ENCODE results near the gene CDIP1. TPM values are rescaled to one million over a fixed set of nuclear protein-coding genes. Genes with fewer than 3 reads are reported as not detected.

The CDIP1 gene
- total RNA-seq, 1 donor from 2014 or later: 36.4 TPM

- TF ChIP-seq CTCF (IDR thresholded peaks at IDR 0.05): no peak
- peaks cover 7% of the 10 kb centered on the region for H3K4me1 Mint-ChIP-seq (ENCODE audit: low read depth)
- no peak overlapping the region for H3K27ac Mint-ChIP-seq (ENCODE audit: unreplicated experiment)
- H3K27me3 Mint-ChIP-seq (ENCODE audit: low read depth): no peaks in the 10 kb centered on the region
- no peak for DNase-seq (ENCODE audit: low spot score)
- H3K9me3 Mint-ChIP-seq (ENCODE audit: low read depth): no peaks in the 10 kb centered on the region
- H3K36me3 Mint-ChIP-seq (ENCODE audit: low read depth): peaks cover 23% of the 10 kb centered on the region
- H3K4me3 Mint-ChIP-seq (ENCODE audit: unreplicated experiment): no peak overlapping the region
Observed at GRCh38 chr16:4510131-4510530, 28.4 kb downstream of the CDIP1 start.

- H3K36me3 Mint-ChIP-seq (ENCODE audit: low read depth): peaks cover 23% of the 10 kb centered on the region
- H3K27ac Mint-ChIP-seq (ENCODE audit: unreplicated experiment): no peak overlapping the region
Observed at GRCh38 chr16:4509420-4509819, 29.2 kb downstream of the CDIP1 start.

GRCh38 chr16:4508806-4509205 lies 29.8 kb downstream of the CDIP1 start:
- Mint-ChIP-seq H3K27ac (ENCODE audit: unreplicated experiment) (no peak overlapping the region), H3K36me3 (ENCODE audit: low read depth) (peaks cover 23% of the 10 kb centered on the region), H3K4me3 (ENCODE audit: unreplicated experiment) (no peak overlapping the region), H3K4me1 (ENCODE audit: low read depth) (peaks cover 7% of the 10 kb centered on the region), H3K27me3 (ENCODE audit: low read depth) (no peaks in the 10 kb centered on the region), H3K9me3 (ENCODE audit: low read depth) (no peaks in the 10 kb centered on the region)
- TF ChIP-seq CTCF (IDR thresholded peaks at IDR 0.05): no peak
- DNase-seq (ENCODE audit: low spot score): no peak

More at GRCh38 chr16:4509420-4509819, 29.2 kb downstream of the CDIP1 start:
- Mint-ChIP-seq H3K27me3 (ENCODE audit: low read depth) (no peaks in the 10 kb centered on the region), H3K4me1 (ENCODE audit: low read depth) (peaks cover 7% of the 10 kb centered on the region), H3K9me3 (ENCODE audit: low read depth) (no peaks in the 10 kb centered on the region), H3K4me3 (ENCODE audit: unreplicated experiment) (no peak overlapping the region)
- no peak for TF ChIP-seq CTCF (IDR thresholded peaks at IDR 0.05)
- DNase-seq (ENCODE audit: low spot score): no peak

- Mint-ChIP-seq H3K27ac (ENCODE audit: unreplicated experiment) (no peak overlapping the region), H3K27me3 (ENCODE audit: low read depth) (no peaks in the 10 kb centered on the region), H3K4me1 (ENCODE audit: low read depth) (peaks cover 11% of the 10 kb centered on the region), H3K36me3 (ENCODE audit: low read depth) (peaks cover 23% of the 10 kb centered on the region), H3K4me3 (ENCODE audit: unreplicated experiment) (no peak overlapping the region), H3K9me3 (ENCODE audit: low read depth) (no peaks in the 10 kb centered on the region)
- no peak for DNase-seq (ENCODE audit: low spot score)
- TF ChIP-seq CTCF (IDR thresholded peaks at IDR 0.05): no peak
Observed at GRCh38 chr16:4507588-4508345, 30.8 kb downstream of the CDIP1 start.

- H3K9me3 Mint-ChIP-seq (ENCODE audit: low read depth): no peaks in the 10 kb centered on the region
- peak; percentile 92 for TF ChIP-seq CTCF (IDR thresholded peaks at IDR 0.05)
- H3K27me3 Mint-ChIP-seq (ENCODE audit: low read depth): no peaks in the 10 kb centered on the region
- H3K4me3 Mint-ChIP-seq (ENCODE audit: unreplicated experiment): no peak overlapping the region
- H3K36me3 Mint-ChIP-seq (ENCODE audit: low read depth): peaks cover 18% of the 10 kb centered on the region
- H3K27ac Mint-ChIP-seq (ENCODE audit: unreplicated experiment): no peak overlapping the region
- DNase-seq (ENCODE audit: low spot score): no peak
- H3K4me1 Mint-ChIP-seq (ENCODE audit: low read depth): peaks cover 18% of the 10 kb centered on the region
Observed at GRCh38 chr16:4506450-4506849, 32.1 kb downstream of the CDIP1 start.

All from chondrocyte (in vitro differentiated cells).